HG02884 (cell line): ENCODE measurements around the gene ADAM29.
"Not testable (repeated sequence)": the region's sequence is repeated elsewhere in the genome, so short reads cannot be mapped to it uniquely, and the experiment has no call there.

Experiments used
- ATAC-seq: cut with Tn5 transposase; IDR thresholded peaks from one replicate; pipeline ENCODE4 v1.9.1; 2021; ENCODE audit warnings: mild to moderate bottlenecking, moderate library complexity; ENCODE audit not compliant: unreplicated experiment

The ADAM29 gene

DNA sequence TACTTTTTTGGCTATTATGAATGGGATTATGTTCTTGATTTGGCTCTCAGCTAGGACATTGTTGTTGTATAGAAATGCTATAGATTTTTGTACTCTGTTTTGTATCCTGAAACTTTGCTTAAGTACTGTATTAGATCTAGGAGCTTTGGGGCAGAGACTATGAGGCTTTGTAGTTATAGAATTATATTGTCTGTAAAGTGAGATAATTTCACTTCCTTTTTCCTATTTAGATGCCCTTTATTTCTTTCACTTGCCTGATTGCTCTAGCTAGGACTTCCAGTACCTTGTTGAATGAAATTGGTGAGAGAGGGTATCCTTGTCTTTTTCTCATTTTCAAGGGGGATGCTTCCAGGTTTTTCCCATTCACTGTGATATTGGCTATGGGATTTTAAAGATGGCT, 28.1 kb downstream of the ADAM29 start:
- ATAC-seq = no peak

- ATAC-seq = no peak
These were observed 30.7 kb downstream of the ADAM29 start for GRCh38 chr4:174948826-174949225.

DNA sequence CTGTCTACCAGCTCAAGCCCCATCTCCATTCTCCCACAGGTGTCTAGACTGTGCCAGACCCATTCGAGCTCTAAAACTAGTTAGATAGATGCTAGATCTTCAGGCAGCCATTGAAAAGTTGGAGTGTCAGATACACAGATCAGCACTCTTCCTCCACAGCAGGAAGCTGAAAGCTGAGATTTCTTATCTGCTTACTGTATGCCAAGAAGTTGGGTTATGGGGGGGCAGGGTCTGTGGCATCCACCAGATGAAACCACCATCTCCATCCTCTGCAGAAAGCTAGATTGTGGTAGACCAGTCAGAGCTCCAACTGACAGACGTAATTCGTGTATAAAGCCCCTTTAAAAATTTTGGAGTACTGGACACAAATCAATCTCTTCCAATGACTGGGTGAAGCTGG, 54.8 kb downstream of the ADAM29 start:
- no peak for ATAC-seq

DNA sequence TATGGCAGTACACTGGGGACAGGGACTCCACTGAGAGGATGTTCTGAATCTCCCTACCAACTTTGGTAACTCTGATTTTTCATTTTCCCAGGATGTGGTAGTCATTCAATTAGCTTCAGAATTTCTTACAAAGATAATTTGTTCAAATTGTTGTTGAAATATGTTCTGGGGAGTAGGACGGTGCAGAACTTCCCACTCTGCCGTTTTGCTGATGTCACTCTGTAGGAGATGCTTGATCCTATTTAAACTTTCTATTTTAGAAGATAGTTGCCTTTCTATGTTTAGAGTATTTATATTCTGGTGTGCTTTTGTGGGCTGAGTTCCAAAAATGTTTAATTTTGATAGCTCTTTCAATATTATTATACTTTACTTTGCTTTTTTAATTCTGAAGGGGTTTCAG, 55.2 kb downstream of the ADAM29 start:
- ATAC-seq = no peak

- ATAC-seq = no peak
These were observed 65.1 kb downstream of the ADAM29 start for GRCh38 chr4:174983128-174983750.

- ATAC-seq = not testable (repeated sequence)
These were observed 65.7 kb downstream of the ADAM29 start for GRCh38 chr4:174983870-174984269.

DNA sequence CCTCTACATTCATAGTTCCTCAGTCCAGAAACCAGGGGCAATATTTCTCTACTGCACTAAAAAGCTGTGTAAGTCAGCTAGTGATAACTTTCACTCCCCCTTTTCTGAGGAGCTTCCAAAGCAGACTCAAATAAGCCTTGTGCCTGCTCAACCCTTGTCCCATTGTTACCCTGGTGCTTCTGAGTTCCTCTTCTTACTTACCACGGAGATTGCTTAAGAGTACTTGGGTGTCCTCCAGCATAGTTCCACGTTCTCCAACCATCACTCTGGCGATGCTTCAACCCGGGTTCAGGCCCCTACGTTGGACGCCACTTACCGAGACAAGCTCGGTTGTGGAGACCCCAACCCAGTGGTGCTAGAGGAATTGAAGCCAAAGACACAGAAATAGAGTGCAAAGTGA, 71.6 kb downstream of the ADAM29 start:
- ATAC-seq = no peak

- ATAC-seq = no peak
These were observed 75.8 kb downstream of the ADAM29 start for GRCh38 chr4:174993916-174994315.

DNA sequence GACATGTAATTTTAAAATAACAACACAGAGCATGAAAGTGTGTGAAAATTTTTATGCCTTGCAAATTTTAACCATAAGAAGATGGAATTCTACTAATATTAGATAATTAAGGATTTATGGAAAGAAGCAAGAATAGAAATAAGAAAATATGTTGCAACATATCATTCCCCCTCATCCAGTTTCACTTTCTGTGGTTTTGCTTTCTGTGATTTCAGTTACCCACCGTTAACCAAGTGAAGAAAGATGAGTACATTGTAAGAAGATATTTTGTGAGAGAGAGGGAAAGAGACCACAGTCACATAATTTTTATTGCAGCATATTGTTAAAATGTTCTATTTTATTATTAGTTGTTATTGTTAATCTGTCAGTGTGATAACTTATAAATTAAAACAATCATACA, 77.9 kb downstream of the ADAM29 start:
- ATAC-seq = no peak

DNA sequence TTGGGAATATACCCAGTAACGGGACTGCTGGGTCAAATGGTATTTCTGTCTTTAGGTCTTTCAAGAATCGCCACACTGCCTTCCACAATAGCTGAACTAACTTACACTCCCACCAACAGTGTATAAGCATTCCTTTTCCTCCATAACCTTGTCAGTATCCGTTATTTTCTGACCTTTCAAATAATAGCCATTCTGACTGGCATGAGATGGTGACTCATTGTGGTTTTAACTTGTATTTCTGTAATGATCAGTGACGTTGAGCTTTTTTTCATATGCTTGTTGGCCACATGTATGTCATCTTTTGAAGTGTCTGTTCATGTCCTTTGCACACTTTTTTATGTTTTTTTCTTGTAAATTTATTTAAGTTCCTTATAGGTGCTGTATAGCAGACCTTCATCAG, 81.2 kb downstream of the ADAM29 start:
- ATAC-seq = no peak

- no peak for ATAC-seq
These were observed 99.6 kb downstream of the ADAM29 start for GRCh38 chr4:175017751-175018150.

DNA sequence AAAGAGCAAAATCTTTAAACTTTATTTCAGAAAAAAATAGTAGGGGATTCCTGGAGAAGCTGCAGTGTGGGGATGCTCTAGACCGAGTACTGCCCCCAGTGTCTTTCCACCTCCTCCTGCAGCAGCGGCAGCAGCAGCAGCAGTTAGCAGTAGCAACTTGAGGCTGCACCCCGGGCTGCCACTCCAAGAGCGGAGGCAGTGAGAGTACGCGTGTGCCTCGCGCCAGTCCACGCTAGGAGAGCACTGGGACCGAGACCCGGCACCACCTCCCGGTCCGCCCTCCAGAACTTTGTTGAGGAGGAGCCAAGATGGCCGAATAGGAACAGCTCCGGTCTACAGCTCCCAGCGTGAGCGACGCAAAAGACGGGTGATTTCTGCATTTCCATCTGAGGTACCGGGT, 101.3 kb downstream of the ADAM29 start:
- ATAC-seq = not testable (repeated sequence)
